Body of pancreas (tissue), 4 donors: ENCODE data around the gene PPP1R9A. TPM values are rescaled to one million over a fixed set of nuclear protein-coding genes. Genes with fewer than 3 reads are reported as not detected.

Experiments used
- ATAC-seq: fragments of 150-250 bp; one replicate; pipeline ENCODE4 v1.9.1; 2016
- DNase-seq, 4 donors: peaks; one replicate each; pipeline ENCODE4 v3.0.0-alpha.2; 2019
- H3K27ac ChIP-seq, 4 donors: fragments of 200-600 bp; sonication (generic); 1 replicate in 3 of 4; 2 replicates in 1 of 4; pipeline versions ENCODE4 v1.5.1 to v1.6.1; 2016 to 2019; ENCODE audit warnings: mild to moderate bottlenecking in 1 of 4, mixed read lengths in 1 of 4, moderate library complexity in 1 of 4
- H3K27me3 ChIP-seq, 2 donors: fragments of 200-600 bp; sonication (generic); one replicate each; pipeline ENCODE4 v1.6.0; 2016; ENCODE audit warnings: mild to moderate bottlenecking in 1 of 2
- H3K36me3 ChIP-seq, 2 donors: fragments of 200-600 bp; sonication (generic); replicated peaks in 1 of 2; 2 replicates each; pipeline ENCODE4 v1.5.1; 2016; ENCODE audit warnings: low read depth in 2 of 2; ENCODE audit not compliant: insufficient read depth in 1 of 2
- H3K4me1 ChIP-seq: fragments of 200-600 bp; sonication (generic); one replicate; pipeline ENCODE4 v1.6.0; 2016
- H3K4me3 ChIP-seq, 2 donors: fragments of 200-600 bp; sonication (generic); 1 replicate in 1 of 2; 2 replicates in 1 of 2; pipeline ENCODE4 v1.5.1; 2016 to 2019
- H3K9me3 ChIP-seq, 3 donors: fragments of 200-600 bp; sonication (generic); 1 replicate in 2 of 3; 2 replicates in 1 of 3; pipeline ENCODE4 v1.5.1; 2016
- CTCF ChIP-seq, 7 experiments: fragments of 450-650 bp in 4 of 7; fragments of 200-600 bp in 3 of 7; sonication (generic) in 3 of 7; IDR thresholded peaks; one replicate each; pipeline ENCODE4 v1.5.1; 2016 to 2019; ENCODE audit warnings: antibody characterized with exemption in 7 of 7
- POLR2A ChIP-seq, 3 donors: fragments of 450-650 bp; IDR thresholded peaks; one replicate each; pipeline ENCODE4 v1.6.1; 2016; ENCODE audit warnings: antibody characterized with exemption in 3 of 3, mild to moderate bottlenecking in 2 of 3
- WGBS, 2 donors: methylation state at CpG; one replicate each; pipeline ENCODE4 v1.1.5; 2017; 5-methylcytosine and 5-hydroxymethylcytosine counted together
- intact Hi-C: fragments of 100-400 bp; cut with DNase I; formaldehyde crosslinking; loops from one replicate; pipeline ENCODE4 v1.15.1; 2023
- total RNA-seq, 2 donors: library from RNA; depleted of rRNA; stranded (reverse); fragments of >200 nt; gene quantifications; one replicate each; pipeline ENCODE4 v1.1.0, GENCODE V29; 2016

PPP1R9A gene
- total RNA-seq, 2 donors from 2014 or later: 16.1 to 44.2 TPM

GRCh38 chr7:95304990-95305389 lies 397.6 kb downstream of the PPP1R9A start:
- no peaks in the 10 kb centered on the region for H3K36me3 ChIP-seq
- 78 to 84% methylated on average over 7 of the region's 7 CpGs for WGBS, 2 donors
- intact Hi-C loops: no loop called here
- H3K27me3 ChIP-seq: no peaks in the 10 kb centered on the region
- no peak overlapping the region for H3K4me3 ChIP-seq
- H3K9me3 ChIP-seq: no peaks in the 10 kb centered on the region
- H3K4me1 ChIP-seq: no peaks in the 10 kb centered on the region
- TF ChIP-seq CTCF (IDR thresholded peaks at IDR 0.05) (no peak), POLR2A (IDR thresholded peaks at IDR 0.05) (no peak)
- ATAC-seq (no peak), DNase-seq (no peak)
- H3K27ac ChIP-seq: no peak overlapping the region

- 92 to 98% methylated on average over 2 of the region's 2 CpGs for WGBS, 2 donors
- intact Hi-C loops: no loop called here
- H3K9me3 ChIP-seq: no peaks in the 10 kb centered on the region
- H3K36me3 ChIP-seq: no peaks in the 10 kb centered on the region
- no peaks in the 10 kb centered on the region for H3K27me3 ChIP-seq
- TF ChIP-seq POLR2A (IDR thresholded peaks at IDR 0.05): no peak
- no peak for TF ChIP-seq CTCF (IDR thresholded peaks at IDR 0.05)
- H3K4me1 ChIP-seq: no peaks in the 10 kb centered on the region
- H3K27ac ChIP-seq: no peak overlapping the region
- H3K4me3 ChIP-seq: no peak overlapping the region
- DNase-seq: no peak
- no peak for ATAC-seq
Observed at GRCh38 chr7:95309951-95310350, 402.6 kb downstream of the PPP1R9A start.

- intact Hi-C loops: no loop called here
- WGBS, 2 donors: 81 to 96% methylated on average over 2 of the region's 2 CpGs
Observed at GRCh38 chr7:95311389-95311788, 404.0 kb downstream of the PPP1R9A start.

GRCh38 chr7:95312561-95312960 lies 405.2 kb downstream of the PPP1R9A start:
- Histone ChIP-seq H3K4me1 (no peaks in the 10 kb centered on the region), H3K27ac (no peak overlapping the region), H3K36me3 (no peaks in the 10 kb centered on the region), H3K4me3 (no peak overlapping the region), H3K9me3 (no peaks in the 10 kb centered on the region), H3K27me3 (no peaks in the 10 kb centered on the region)
- no peak for DNase-seq
- ATAC-seq: no peak
- TF ChIP-seq CTCF (IDR thresholded peaks at IDR 0.05) (no peak), POLR2A (IDR thresholded peaks at IDR 0.05) (no peak)
- 77 to 87% methylated on average over 4 of the region's 4 CpGs for WGBS, 2 donors
- intact Hi-C loops: no loop called here

More at GRCh38 chr7:95311389-95311788, 404.0 kb downstream of the PPP1R9A start:
- Histone ChIP-seq H3K27me3 (no peaks in the 10 kb centered on the region), H3K9me3 (no peaks in the 10 kb centered on the region), H3K27ac (no peak overlapping the region), H3K36me3 (no peaks in the 10 kb centered on the region), H3K4me1 (no peaks in the 10 kb centered on the region), H3K4me3 (no peak overlapping the region)
- TF ChIP-seq POLR2A (IDR thresholded peaks at IDR 0.05): no peak
- TF ChIP-seq CTCF (IDR thresholded peaks at IDR 0.05): no peak
- ATAC-seq (no peak), DNase-seq (no peak)

- no peak for TF ChIP-seq CTCF (IDR thresholded peaks at IDR 0.05)
- TF ChIP-seq POLR2A (IDR thresholded peaks at IDR 0.05): no peak
- WGBS, 2 donors: 73 to 84% methylated on average over 2 of the region's 2 CpGs
Observed at GRCh38 chr7:95316588-95316987, 409.2 kb downstream of the PPP1R9A start.

More at GRCh38 chr7:95316588-95316987, 409.2 kb downstream of the PPP1R9A start:
- Histone ChIP-seq H3K9me3 (no peaks in the 10 kb centered on the region), H3K36me3 (no peaks in the 10 kb centered on the region), H3K4me3 (no peak overlapping the region), H3K27me3 (no peaks in the 10 kb centered on the region), H3K27ac (no peak overlapping the region), H3K4me1 (no peaks in the 10 kb centered on the region)
- intact Hi-C loops: no loop called here
- ATAC-seq (no peak), DNase-seq (no peak)
